DMS153 treated with DMSO at 0.1 percent for 48 hours (cell line): ENCODE results near the gene CEP57.
"Not testable (repeated sequence)": the region's sequence is repeated elsewhere in the genome, so short reads cannot be mapped to it uniquely, and the experiment has no call there.

ENCODE experiments used
- DNase-seq: peaks from one replicate; lab custom pipeline; 2025; ENCODE audit not compliant: unreplicated experiment; lab: John Stamatoyannopoulos, UW

The CEP57 gene

DNA sequence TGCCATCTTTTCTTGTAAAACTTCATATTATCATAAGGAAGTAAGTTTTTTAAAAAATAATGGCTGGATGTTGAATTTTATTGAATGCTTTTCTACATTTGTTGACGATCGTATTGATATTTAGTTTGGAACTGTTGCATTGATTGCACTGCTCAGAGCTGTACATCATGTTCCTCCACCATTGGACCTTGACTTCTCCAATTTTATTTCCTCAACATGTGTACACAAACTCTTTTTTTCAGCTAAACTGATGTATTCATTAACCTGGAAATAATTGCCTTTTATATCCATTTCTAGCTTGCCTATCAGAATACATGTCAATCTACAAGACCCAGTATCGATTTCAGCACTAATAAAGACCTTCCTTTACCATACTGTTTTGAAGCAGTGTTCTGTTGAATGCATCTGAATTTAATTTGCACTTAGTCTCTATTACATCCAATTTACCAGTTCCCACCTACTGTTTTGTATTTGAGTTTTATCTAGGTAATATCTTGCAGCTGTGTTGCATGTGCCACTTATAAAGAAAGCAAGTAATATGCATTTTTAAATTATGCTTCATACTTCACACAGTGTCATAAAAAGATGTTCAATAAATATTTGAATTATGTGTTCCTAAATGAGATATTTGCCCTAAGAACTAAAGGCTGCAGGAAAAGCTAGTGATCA, 5.5 kb downstream of the CEP57 start:
- no peak for DNase-seq

DNA sequence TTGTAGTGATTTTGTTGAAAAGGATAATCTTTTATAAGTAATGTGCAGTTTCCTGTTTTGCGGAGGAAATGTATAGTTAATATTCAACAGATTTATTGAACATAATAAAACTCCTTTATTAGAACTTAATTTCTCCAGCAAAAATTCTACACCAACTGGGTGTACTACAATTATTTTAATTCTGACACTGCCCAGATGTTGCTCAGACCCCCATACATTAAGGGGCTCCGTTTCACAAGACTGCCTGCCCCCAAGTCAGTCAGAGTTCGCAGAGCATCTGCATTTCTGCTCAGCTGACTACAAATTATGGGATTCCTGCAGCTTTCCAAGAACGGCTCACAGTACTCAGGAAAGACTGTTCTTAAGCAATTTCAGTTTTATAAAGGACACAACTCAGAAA, 6.2 kb downstream of the CEP57 start:
- DNase-seq = no peak

DNA sequence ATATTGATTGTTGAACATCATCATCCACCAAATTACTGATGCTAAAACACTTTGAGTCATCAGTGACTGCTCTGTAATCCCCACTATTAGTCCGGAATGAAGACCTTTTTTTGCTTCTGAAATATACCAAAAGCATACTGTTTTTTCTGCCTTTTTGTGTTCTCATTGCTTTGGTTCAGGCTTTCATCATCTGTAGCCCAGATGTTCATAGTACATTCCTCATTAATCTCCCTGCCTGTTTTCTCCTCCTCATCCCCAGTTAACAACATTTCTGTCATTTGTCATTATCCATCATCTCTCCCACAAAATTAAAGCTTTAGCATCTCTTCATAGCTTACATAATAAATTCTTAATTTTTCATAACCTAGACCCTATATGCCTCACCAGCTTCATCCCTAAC, 9.2 kb downstream of the CEP57 start:
- no peak for DNase-seq

GRCh38 chr11:95800438-95800837, 10.1 kb downstream of the CEP57 start:
- DNase-seq = no peak

GRCh38 chr11:95802806-95803205, 12.5 kb downstream of the CEP57 start:
- no peak for DNase-seq

DNA sequence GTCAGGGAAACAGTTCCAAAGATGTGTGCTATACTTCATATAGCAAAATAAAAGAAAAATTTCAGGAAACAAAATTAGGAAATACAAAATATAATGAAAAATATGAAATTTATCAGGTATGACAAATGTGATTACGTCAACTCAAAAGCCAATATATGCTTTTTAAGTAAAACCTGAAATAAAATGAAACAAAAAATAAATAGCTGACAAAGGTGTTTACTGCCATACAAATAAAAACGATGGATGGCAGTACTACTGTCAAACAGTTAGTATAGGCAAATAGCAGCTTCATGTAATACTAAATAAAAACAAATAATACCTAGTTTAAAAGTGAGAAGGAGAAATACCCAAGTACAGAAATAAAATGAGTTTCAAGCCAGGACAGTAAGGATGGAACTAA, 13.7 kb downstream of the CEP57 start:
- DNase-seq = no peak

DNA sequence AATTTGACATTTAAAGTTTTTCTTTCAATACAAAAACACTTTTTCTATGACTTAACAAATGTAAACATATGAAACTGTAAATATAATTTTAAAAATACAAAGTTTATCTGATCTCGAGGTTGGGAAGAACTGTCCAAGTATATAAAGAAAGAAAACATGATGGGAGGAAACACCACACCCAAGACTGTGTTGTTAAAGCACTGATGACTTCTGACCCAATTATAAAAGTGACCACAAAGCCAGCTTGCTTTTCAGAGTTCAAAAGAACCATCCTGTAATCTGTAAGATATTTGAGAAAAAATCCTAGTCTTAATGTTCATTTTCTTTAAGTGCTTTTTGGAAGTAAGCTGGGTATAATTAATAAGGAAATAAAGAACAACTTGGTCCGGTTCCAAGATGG, 15.6 kb downstream of the CEP57 start:
- no peak for DNase-seq

- not testable (repeated sequence) for DNase-seq
These were observed 16.2 kb downstream of the CEP57 start for GRCh38 chr11:95806464-95806863.

DNA sequence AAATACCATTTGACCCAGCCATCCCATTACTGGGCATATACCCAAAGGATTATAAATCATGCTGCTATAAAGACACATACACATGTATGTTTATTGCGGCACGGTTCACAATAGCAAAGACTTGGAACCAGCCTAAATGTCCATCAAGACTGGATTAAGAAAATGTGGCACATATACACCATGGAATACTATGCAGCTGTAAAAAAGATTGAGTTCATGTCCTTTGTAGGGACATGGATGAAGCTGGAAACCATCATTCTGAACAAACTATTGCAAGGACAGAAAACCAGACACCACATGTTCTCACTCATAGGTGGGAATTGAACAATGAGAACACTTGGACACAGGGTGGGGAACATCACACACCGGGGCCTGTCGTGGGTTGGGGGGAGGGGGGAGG, 20.8 kb downstream of the CEP57 start:
- DNase-seq = not testable (repeated sequence)

- no peak for DNase-seq
These were observed 25.7 kb downstream of the CEP57 start for GRCh38 chr11:95816037-95816436.

- DNase-seq = no peak
These were observed 31.3 kb downstream of the CEP57 start for GRCh38 chr11:95821640-95822039.

DNA sequence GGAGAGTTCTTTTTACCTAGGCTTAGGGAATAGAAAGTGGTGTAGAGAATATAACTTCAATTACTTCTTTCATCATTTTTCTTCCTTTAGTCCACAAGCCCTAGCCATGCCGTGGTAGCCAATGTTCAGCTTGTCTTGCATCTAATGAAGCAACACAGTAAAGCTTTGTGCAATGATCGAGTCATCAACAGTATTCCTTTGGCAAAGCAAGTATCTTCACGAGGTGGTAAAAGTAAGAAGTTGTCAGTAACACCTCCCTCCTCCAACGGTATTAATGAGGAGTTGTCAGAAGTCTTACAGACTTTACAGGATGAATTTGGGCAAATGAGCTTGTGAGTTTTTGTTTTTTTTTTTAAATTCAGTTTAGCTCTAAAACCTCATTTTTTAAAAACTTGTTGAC, 37.4 kb downstream of the CEP57 start:
- no peak for DNase-seq

GRCh38 chr11:95829580-95830259, 39.4 kb downstream of the CEP57 start:
- no peak for DNase-seq

DNA sequence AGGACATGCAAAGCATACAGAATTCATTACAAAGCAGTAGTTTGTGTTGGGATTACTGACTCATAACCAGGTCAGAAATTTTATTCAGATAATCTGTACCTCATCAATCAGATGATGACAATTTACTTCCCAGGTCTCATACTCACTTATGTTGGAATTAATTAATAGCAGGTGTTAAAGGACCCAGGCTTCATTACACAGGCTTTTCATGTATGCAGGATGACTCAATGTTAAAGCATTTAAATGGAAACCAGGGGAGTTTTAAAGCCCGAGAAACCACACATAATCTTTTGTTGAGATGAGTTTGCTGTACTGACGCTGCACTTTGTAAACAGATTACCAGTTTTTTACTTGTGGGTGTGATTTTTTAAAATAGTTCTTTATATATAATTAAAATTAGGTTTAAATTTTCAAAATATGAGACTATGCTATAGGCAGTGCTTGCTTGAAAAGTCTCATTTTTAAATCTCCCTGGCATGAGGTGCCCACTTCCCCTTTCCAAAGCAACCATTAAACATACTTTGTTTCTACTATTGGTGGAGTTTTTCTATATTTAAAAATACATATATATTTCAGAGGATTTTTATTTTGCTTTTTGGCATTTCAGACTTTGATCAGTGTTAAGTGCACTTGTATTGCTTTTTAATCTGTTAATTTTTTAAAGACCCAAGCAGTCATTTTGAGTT, 41.0 kb downstream of the CEP57 start:
- no peak for DNase-seq

DNA sequence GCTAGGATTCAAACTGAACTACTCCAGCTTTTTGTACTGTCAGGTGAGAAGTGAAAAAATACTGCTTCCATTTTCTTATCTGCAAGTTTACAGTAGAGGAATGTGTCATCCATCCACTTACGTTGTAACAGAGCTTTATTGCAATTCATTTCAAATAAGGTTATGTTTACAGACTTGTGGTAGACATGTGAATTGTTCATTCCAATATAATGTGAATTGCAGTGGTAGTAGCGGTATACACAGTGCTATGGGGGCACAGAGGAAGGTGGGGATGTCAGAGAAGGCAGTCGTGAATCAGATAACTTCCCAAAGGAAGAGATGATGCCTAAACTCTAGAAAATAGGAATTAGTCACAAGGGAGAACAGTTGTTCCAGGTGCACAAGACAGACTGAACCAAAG, 42.5 kb downstream of the CEP57 start:
- DNase-seq = no peak

DNA sequence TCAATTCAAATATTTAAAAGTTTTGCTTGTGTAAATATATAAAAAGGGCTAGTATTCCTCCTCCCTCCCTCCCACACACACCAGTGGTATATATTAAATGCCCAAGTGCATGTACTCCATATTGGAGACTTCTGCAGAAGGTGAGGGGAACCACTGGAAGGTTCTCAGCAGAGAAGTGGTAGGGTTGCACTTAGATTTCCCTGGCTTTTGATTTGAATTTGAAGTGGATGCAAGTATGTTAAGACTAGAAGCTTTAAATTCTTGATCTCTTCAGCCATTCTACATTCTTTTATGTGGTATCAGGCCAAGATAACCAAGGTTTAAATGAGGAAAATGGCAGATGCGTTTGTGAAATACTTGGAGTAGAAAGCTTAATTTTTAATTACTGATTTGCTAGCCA, 43.1 kb downstream of the CEP57 start:
- DNase-seq = no peak

- DNase-seq = no peak
These were observed 45.1 kb downstream of the CEP57 start for GRCh38 chr11:95835351-95835750.

DNA sequence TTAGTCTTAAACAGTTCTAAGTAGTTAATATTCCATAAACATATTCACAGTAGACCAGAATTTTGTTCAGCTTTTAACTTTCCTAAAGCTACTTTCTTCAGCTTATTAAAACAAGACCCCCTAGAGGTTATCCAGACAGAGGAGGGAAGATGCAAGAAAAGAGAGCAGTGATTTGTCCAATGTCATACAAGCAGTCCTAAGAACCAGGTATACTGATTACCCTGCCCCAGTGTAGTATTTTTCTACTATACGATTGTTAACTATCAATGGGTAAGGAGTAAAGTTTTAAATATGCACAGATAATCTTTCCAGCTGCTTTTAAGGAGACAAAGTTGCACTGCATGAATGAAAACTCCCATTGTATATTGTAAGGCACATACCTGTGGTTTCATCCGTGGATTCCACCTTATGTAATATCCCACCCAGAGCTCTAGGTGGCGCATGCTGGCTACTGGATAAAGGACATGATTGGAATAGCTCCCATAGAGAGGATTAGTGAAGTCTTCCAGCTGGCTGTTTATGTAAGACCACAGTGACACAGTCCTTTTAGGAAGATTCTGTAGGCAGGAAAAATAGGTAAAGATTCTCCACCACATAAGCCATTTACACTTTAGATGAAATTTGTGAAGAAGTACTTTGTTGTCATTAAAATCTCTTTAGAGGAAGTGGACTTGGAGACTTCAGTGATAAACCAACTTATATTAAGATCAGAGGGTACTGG, 45.6 kb downstream of the CEP57 start:
- DNase-seq = peak; percentile 39

GRCh38 chr11:95845167-95845566, 54.9 kb downstream of the CEP57 start:
- no peak for DNase-seq

DNA sequence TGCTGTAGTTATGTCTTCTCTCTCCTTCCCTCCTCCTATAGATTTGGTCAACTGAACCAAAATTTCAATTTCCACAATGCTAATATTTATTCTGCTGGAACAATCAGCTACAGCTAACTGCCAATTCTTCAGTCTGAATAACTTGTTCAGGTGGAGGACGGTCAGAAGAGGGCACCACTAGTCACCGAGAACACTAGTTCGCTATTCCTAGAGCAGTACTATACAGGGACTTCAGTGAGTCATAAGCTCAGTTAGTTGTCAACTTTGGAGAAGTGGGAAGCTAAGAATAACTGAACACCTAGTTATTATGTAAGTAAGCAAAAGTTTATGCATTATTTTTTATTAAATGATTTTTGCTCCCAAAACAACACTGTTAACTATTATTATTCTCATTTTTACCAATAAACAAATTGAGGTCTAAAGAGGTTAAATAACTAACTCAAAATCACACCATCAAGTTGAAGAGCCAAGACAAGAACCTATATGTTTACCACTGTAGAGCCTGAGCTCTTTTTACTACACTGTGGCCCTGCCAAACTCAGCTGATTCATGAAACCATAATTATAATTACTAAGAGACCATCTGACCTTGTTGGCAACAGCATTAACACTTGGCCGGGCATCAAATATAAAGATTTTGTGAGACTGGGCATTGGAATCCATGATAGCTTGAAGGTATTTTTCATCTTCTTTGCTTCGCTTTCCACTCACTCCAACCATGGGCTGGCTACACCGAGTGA, 59.0 kb downstream of the CEP57 start:
- DNase-seq = peak; percentile 38

DNA sequence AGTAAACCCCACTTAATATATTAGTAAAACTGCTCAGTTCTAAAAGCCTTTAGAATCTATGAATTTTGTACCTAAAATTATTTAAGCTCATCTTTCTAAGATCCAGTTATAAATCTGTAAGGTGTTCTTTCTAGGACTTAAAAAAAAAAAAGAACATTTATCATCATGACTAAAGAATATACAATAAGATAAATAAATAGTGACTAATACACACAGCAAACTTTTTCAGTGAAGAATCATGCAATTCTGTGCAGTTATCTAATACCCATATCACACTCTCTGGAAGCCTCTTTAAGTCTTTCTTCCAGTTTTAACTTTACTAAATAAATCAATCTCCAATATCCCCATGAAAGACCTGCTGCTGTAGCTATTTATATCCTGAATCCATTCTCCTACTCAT, 59.8 kb downstream of the CEP57 start:
- no peak for DNase-seq
